Hepatocyte (in vitro differentiated cells): ENCODE measurements around the gene FRMD7. TPM values are rescaled to one million over a fixed set of nuclear protein-coding genes. Genes with fewer than 3 reads are reported as not detected.

Experiments
- DNase-seq: peaks from one replicate; pipeline ENCODE4 v3.0.0-alpha.2; 2016; ENCODE audit warnings: low spot score
- H2AFZ ChIP-seq: fragments of 200-600 bp; sonication (generic); 2 replicates; pipeline ENCODE4 v1.6.0; 2016; ENCODE audit warnings: antibody characterized with exemption, mild to moderate bottlenecking
- H3K27ac ChIP-seq: fragments of 200-600 bp; sonication (generic); 2 replicates; pipeline ENCODE4 v1.5.1; 2016; ENCODE audit warnings: mild to moderate bottlenecking
- H3K27me3 ChIP-seq: fragments of 200-600 bp; sonication (generic); 2 replicates; pipeline ENCODE4 v1.6.1; 2016
- H3K36me3 ChIP-seq: fragments of 200-600 bp; sonication (generic); replicated peaks from 2 replicates; pipeline ENCODE4 v1.5.1; 2016; ENCODE audit warnings: low read depth; ENCODE audit not compliant: insufficient read depth
- H3K4me1 ChIP-seq: fragments of 200-600 bp; sonication (generic); 2 replicates; pipeline ENCODE4 v1.5.1; 2016; ENCODE audit warnings: mild to moderate bottlenecking, moderate library complexity; ENCODE audit not compliant: insufficient read depth
- H3K4me2 ChIP-seq: fragments of 200-600 bp; sonication (generic); 2 replicates; pipeline ENCODE4 v1.6.0; 2016
- H3K4me3 ChIP-seq: fragments of 200-600 bp; sonication (generic); 2 replicates; pipeline ENCODE4 v1.5.1; 2016; ENCODE audit warnings: mild to moderate bottlenecking
- H3K79me2 ChIP-seq: fragments of 200-600 bp; sonication (generic); 2 replicates; pipeline ENCODE4 v1.6.0; 2017; ENCODE audit warnings: mild to moderate bottlenecking
- H3K9me2 ChIP-seq: fragments of 200-600 bp; sonication (generic); replicated peaks from 2 replicates; pipeline ENCODE4 v1.6.0; 2017; ENCODE audit warnings: mild to moderate bottlenecking; ENCODE audit not compliant: insufficient read depth
- H3K9me3 ChIP-seq: fragments of 200-600 bp; sonication (generic); 2 replicates; pipeline ENCODE4 v1.5.1; 2016; ENCODE audit warnings: low read depth, mild to moderate bottlenecking
- H4K20me1 ChIP-seq: fragments of 200-600 bp; sonication (generic); 2 replicates; pipeline ENCODE4 v1.6.0; 2016; ENCODE audit warnings: mild to moderate bottlenecking; ENCODE audit not compliant: insufficient read depth, poor library complexity, severe bottlenecking
- EZH2 ChIP-seq: fragments of 200-600 bp; sonication (generic); IDR thresholded peaks from 2 replicates; pipeline ENCODE4 v1.6.1; 2016; ENCODE audit warnings: antibody characterized with exemption, mild to moderate bottlenecking, borderline replicate concordance
- EZH2phosphoT487 ChIP-seq: fragments of 200-600 bp; sonication (generic); IDR thresholded peaks from one replicate; pipeline ENCODE4 v1.6.1; 2018; ENCODE audit warnings: antibody characterized with exemption, mild to moderate bottlenecking, low read depth, moderate library complexity; ENCODE audit not compliant: unreplicated experiment, severe bottlenecking
- WGBS: methylation state at CpG from one replicate; pipeline ENCODE4 v1.1.6; 2016; ENCODE audit warnings: low lambda C conversion rate; ENCODE audit errors: missing lambda C conversion rate; 5-methylcytosine and 5-hydroxymethylcytosine counted together
- polyA plus RNA-seq: library from polyadenylated mRNA; unstranded; fragments of >200 nt; fragmentation: Nextera tagmentation; extraction: Ambion mirVana; gene quantifications from 2 replicates; pipeline ENCODE4 v1.2.1, GENCODE V29; 2016
- total RNA-seq: library from RNA; depleted of rRNA; stranded (reverse); fragments of >200 nt; gene quantifications from 2 replicates; pipeline ENCODE4 v1.2.3, GENCODE V29; 2014
- TF ChIP-seq, protein P1 (sequence below): fragments of 200-600 bp; sonication (generic); IDR thresholded peaks from 2 replicates; pipeline ENCODE4 v1.5.1; 2016; ENCODE audit warnings: antibody characterized with exemption, mild to moderate bottlenecking; ENCODE audit not compliant: poor library complexity

The FRMD7 gene
- total and polyA plus RNA-seq, 2 experiments from 2014 or later: not detected

DNA sequence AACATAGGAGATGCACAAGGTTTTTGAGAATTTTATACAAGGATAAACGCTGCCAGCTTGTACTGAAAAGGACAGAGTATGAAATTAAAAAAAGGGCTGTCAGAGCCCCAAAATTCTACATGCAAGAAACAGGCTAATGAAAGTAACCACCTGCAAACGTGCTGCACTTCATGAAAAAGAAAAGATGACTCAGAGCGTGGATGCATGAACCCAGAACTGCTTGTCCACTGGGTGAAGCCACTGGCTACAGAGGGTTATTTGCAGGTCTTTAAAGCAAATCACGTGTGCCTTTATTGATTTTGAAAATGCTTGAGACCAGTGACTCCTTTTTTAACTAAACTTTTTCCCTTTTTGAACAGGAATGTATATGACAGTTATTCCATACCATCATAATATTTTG lies 25.3 kb upstream of the FRMD7 start:
- 59% methylated on average over 4 of the region's 4 CpGs for WGBS
- Histone ChIP-seq H3K27me3 (no peaks in the 10 kb centered on the region), H2AFZ (no peak overlapping the region)

DNA sequence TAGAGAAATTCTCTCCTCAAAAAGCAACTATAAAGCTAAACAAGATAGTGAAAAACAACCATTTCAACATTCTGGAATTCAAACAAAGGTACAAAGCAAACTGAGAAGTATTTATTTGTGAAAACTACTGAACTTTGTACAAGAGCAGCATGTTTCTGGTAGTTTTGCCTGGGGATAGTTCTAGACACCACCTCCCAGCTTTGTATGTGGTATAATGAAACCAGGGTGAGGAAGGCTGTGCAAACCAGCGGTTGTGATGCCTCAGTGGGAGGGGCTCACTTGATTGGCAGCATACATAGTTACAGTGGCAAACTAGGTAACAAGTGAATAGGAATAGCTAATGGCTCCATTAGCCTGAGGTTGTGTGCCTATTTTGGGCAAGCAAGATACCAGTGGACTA lies 18.6 kb upstream of the FRMD7 start:
- Histone ChIP-seq H3K27me3 (no peaks in the 10 kb centered on the region), H3K9me3 (no peaks in the 10 kb centered on the region), H3K4me3 (no peak overlapping the region), H2AFZ (no peak overlapping the region), H3K9me2 (no peaks in the 10 kb centered on the region), H3K4me2 (no peak overlapping the region), H3K27ac (no peak overlapping the region), H3K79me2 (no peaks in the 10 kb centered on the region), H3K36me3 (no peaks in the 10 kb centered on the region), H3K4me1 (no peaks in the 10 kb centered on the region), H4K20me1 (no peaks in the 10 kb centered on the region)
- WGBS: 17% methylated on average over 1 of the region's 1 CpG
- TF ChIP-seq, protein P1, sequence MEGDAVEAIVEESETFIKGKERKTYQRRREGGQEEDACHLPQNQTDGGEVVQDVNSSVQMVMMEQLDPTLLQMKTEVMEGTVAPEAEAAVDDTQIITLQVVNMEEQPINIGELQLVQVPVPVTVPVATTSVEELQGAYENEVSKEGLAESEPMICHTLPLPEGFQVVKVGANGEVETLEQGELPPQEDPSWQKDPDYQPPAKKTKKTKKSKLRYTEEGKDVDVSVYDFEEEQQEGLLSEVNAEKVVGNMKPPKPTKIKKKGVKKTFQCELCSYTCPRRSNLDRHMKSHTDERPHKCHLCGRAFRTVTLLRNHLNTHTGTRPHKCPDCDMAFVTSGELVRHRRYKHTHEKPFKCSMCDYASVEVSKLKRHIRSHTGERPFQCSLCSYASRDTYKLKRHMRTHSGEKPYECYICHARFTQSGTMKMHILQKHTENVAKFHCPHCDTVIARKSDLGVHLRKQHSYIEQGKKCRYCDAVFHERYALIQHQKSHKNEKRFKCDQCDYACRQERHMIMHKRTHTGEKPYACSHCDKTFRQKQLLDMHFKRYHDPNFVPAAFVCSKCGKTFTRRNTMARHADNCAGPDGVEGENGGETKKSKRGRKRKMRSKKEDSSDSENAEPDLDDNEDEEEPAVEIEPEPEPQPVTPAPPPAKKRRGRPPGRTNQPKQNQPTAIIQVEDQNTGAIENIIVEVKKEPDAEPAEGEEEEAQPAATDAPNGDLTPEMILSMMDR: no peak
- TF ChIP-seq EZH2phosphoT487: no peak
- TF ChIP-seq EZH2: no peak
- DNase-seq: no peak

More for the DNA sequence above, 25.3 kb upstream of the FRMD7 start:
- no peaks in the 10 kb centered on the region for H3K9me3 ChIP-seq
- no peaks in the 10 kb centered on the region for H4K20me1 ChIP-seq
- TF ChIP-seq, protein P1: no peak
- no peak for TF ChIP-seq EZH2
- no peak for TF ChIP-seq EZH2phosphoT487
- H3K4me1 ChIP-seq: no peaks in the 10 kb centered on the region
- no peak overlapping the region for H3K27ac ChIP-seq
- no peak overlapping the region for H3K4me3 ChIP-seq
- H3K9me2 ChIP-seq: no peaks in the 10 kb centered on the region
- H3K4me2 ChIP-seq: no peak overlapping the region
- H3K36me3 ChIP-seq: no peaks in the 10 kb centered on the region
- DNase-seq: no peak
- no peaks in the 10 kb centered on the region for H3K79me2 ChIP-seq

DNA sequence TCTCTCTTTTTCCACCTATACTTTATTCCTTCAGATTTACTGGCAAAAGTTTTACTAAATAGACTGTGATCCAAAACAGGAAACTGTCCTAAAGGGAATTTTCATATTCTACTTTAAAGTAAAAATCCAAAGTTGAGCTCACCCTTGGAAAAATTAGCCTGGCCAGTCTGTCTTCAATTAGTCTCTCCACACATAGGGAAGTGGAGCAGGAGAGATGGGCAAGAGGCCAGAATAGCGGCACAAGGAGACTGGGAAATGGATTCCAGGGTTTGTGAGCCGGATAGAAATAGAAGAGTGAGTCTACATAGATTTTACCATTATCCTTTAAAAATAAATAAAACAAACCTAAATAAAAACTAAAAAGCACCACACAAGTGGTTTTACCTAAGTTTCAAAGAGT lies 16.2 kb upstream of the FRMD7 start:
- no peaks in the 10 kb centered on the region for H4K20me1 ChIP-seq
- TF ChIP-seq EZH2: no peak
- no peak overlapping the region for H3K27ac ChIP-seq
- H3K4me3 ChIP-seq: no peak overlapping the region
- H3K27me3 ChIP-seq: no peaks in the 10 kb centered on the region
- no peak for DNase-seq
- H3K4me2 ChIP-seq: no peak overlapping the region
- H3K4me1 ChIP-seq: no peaks in the 10 kb centered on the region
- no peaks in the 10 kb centered on the region for H3K9me2 ChIP-seq
- 63% methylated on average over 2 of the region's 2 CpGs for WGBS
- H2AFZ ChIP-seq: no peak overlapping the region
- H3K9me3 ChIP-seq: no peaks in the 10 kb centered on the region
- no peaks in the 10 kb centered on the region for H3K36me3 ChIP-seq
- no peaks in the 10 kb centered on the region for H3K79me2 ChIP-seq

DNA sequence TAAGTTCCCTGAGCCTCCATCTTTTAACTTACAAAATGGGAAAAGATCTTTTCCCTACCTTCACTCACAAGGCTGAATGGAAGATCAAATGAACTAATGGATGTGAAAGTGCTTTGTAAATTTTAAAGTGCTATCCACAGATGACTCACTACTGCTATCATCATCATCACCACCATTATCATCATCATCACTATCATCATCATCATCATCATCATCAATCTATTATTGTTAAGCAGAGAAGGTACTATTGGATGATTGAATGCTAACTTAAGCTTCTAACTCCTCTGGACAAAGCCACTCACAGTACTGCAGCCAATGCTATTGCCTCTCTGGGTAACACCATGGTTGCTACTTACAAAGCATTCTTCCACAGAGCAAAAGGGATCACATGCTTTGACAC lies 1.9 kb downstream of the FRMD7 start:
- no peaks in the 10 kb centered on the region for H3K9me3 ChIP-seq
- no peaks in the 10 kb centered on the region for H3K36me3 ChIP-seq
- TF ChIP-seq EZH2phosphoT487 (no peak), EZH2 (no peak)
- TF ChIP-seq, protein P1: no peak
- H3K4me2 ChIP-seq: no peak overlapping the region
- H3K27ac ChIP-seq: no peak overlapping the region
- no peaks in the 10 kb centered on the region for H3K79me2 ChIP-seq
- H4K20me1 ChIP-seq: no peaks in the 10 kb centered on the region
- no peaks in the 10 kb centered on the region for H3K27me3 ChIP-seq
- no peaks in the 10 kb centered on the region for H3K9me2 ChIP-seq
- no peak overlapping the region for H2AFZ ChIP-seq
- H3K4me1 ChIP-seq: no peaks in the 10 kb centered on the region
- no peak for DNase-seq
- no peak overlapping the region for H3K4me3 ChIP-seq
